Measurements from ENCODE around the gene GNAO1. TPM values are rescaled to one million over a fixed set of nuclear protein-coding genes. Genes with fewer than 3 reads are reported as not detected.

GNAO1 gene
- polyA plus RNA-seq, 1 of the 3 experiments (the other 2 are of a cell fraction), result 0.30 TPM

DNA sequence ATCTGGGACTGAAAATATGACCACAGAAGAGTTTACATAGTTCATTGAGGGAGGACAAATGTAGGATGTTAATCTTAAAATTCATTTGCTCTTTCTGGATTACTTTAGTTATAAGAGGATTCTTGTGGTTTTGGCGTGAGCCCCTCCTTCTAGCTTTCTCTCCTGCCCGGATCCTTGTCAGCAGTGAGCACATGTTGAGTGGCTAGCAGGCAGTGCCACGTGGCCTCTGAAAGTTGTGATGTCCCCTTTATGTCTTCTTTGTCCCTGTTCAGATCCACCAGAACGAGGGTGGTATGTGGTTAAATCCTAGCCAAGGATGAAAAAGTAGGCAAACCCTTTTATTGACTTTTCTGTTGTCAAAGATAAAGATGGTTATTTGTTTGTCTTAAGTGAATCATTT lies 83.8 kb downstream of the GNAO1 start (continued):
- TF ChIP-seq GATA2 (CRISPR knock-in tag; IDR thresholded peaks at IDR 0.05) (no peak), TEAD4 (IDR thresholded peaks at IDR 0.05; ENCODE audit: borderline replicate concordance, insufficient read depth) (no peak), EZH2phosphoT487 (IDR thresholded peaks at IDR 0.05; ENCODE audit: borderline replicate concordance, low read depth) (no peak), GABPA (IDR thresholded peaks at IDR 0.05; ENCODE audit: low read depth) (no peak), USF2 (IDR thresholded peaks at IDR 0.05; ENCODE audit: borderline replicate concordance, low read depth, low read length) (no peak), POLR2AphosphoS5 (IDR thresholded peaks at IDR 0.05; ENCODE audit: low read depth, low read length) (no peak)
- TF ChIP-seq, protein P1, sequence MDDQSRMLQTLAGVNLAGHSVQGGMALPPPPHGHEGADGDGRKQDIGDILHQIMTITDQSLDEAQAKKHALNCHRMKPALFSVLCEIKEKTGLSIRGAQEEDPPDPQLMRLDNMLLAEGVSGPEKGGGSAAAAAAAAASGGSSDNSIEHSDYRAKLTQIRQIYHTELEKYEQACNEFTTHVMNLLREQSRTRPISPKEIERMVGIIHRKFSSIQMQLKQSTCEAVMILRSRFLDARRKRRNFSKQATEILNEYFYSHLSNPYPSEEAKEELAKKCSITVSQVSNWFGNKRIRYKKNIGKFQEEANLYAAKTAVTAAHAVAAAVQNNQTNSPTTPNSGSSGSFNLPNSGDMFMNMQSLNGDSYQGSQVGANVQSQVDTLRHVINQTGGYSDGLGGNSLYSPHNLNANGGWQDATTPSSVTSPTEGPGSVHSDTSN (IDR thresholded peaks at IDR 0.05), result no peak

DNA sequence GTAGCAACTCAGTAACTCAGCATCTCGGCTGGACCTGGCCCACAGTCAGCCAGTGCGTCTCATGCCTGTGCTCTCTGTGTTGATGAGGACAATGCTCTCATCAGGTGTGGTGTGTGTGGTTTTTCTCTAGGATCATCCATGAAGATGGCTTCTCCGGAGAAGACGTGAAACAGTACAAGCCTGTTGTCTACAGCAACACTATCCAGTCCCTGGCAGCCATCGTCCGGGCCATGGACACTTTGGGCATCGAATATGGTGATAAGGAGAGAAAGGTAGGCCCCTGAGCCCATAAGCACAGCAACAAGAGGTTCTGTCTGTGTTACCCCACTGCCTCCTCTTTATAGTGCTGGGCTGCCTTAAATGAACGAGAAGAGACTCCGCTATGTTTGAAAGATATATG lies 84.5 kb downstream of the GNAO1 start:
- no peak for DNase-seq
- TF ChIP-seq USF2 (IDR thresholded peaks at IDR 0.05; ENCODE audit: borderline replicate concordance, low read depth, low read length), result no peak
- TF ChIP-seq, protein P2, sequence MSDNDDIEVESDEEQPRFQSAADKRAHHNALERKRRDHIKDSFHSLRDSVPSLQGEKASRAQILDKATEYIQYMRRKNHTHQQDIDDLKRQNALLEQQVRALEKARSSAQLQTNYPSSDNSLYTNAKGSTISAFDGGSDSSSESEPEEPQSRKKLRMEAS (IDR thresholded peaks at IDR 0.05; ENCODE audit: low read depth), result no peak
- TF ChIP-seq CTCF (IDR thresholded peaks at IDR 0.05), result no peak
- no peak for TF ChIP-seq GATA2 (CRISPR knock-in tag; IDR thresholded peaks at IDR 0.05)
- no peak for TF ChIP-seq NFIC (IDR thresholded peaks at IDR 0.05; ENCODE audit: borderline replicate concordance)
- no peak for TF ChIP-seq RXRA (IDR thresholded peaks at IDR 0.05; ENCODE audit: borderline replicate concordance, low read depth)
- no peak for TF ChIP-seq EZH2phosphoT487 (IDR thresholded peaks at IDR 0.05; ENCODE audit: borderline replicate concordance, low read depth)
- TF ChIP-seq RFX5 (IDR thresholded peaks at IDR 0.05; ENCODE audit: low read length), result no peak
- TF ChIP-seq, protein P3, sequence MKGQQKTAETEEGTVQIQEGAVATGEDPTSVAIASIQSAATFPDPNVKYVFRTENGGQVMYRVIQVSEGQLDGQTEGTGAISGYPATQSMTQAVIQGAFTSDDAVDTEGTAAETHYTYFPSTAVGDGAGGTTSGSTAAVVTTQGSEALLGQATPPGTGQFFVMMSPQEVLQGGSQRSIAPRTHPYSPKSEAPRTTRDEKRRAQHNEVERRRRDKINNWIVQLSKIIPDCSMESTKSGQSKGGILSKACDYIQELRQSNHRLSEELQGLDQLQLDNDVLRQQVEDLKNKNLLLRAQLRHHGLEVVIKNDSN (IDR thresholded peaks at IDR 0.05; ENCODE audit: borderline replicate concordance, low read depth), result no peak
- TF ChIP-seq, protein P1 (IDR thresholded peaks at IDR 0.05), result no peak
- TF ChIP-seq TAF1 (IDR thresholded peaks at IDR 0.05; ENCODE audit: borderline replicate concordance, low read depth, low read length), result no peak
- TF ChIP-seq YY1 (IDR thresholded peaks at IDR 0.05; ENCODE audit: low read depth), result no peak
- TF ChIP-seq POLR2AphosphoS5 (IDR thresholded peaks at IDR 0.05; ENCODE audit: low read depth, low read length), result no peak
- POLR2A ChIA-PET, result no interaction called here
- H3K4me2 ChIP-seq, result no peak overlapping the region
- H3K27me3 ChIP-seq (ENCODE audit: insufficient read depth), result no peaks in the 10 kb centered on the region
- no peak overlapping the region for H2AFZ ChIP-seq (ENCODE audit: low read depth)
- no peaks in the 10 kb centered on the region for H4K20me1 ChIP-seq (ENCODE audit: insufficient read depth)
- no peak overlapping the region for H3K27ac ChIP-seq (ENCODE audit: low read depth in 2 of 2, low read length in 1 of 2)
- WGBS (ENCODE audit: low lambda C conversion rate), result 62% methylated on average over 7 of the region's 9 CpGs
- CTCF ChIA-PET, result interaction anchor here (0.6 kb wide), 1 partner anchor 17 kb away, joined by 4 read pairs; no protein-coding TSS in a partner anchor
- no peaks in the 10 kb centered on the region for H3K9me3 ChIP-seq
- H3K4me1 ChIP-seq (ENCODE audit: control insufficient read depth in 1 of 2, insufficient read depth in 2 of 2, low read depth in 1 of 2, low read length in 1 of 2), result peaks cover 0 to 16% of the 10 kb centered on the region in 2 experiments; a peak in 1 of 4 replicates
- no peaks in the 10 kb centered on the region for H3K79me2 ChIP-seq (ENCODE audit: insufficient read depth)
- H3K9me2 ChIP-seq, result no peaks in the 10 kb centered on the region
- H3K4me3 ChIP-seq (ENCODE audit: low read depth in 2 of 2, low read length in 1 of 2), result no peak overlapping the region
- no peak overlapping the region for H3K9ac ChIP-seq
- H3K36me3 ChIP-seq (replicated peaks in 1 of 2; ENCODE audit: control insufficient read depth in 1 of 2, insufficient read depth in 2 of 2, low read length in 1 of 2), result no peaks in the 10 kb centered on the region
- H3F3A ChIP-seq (replicated peaks; ENCODE audit: insufficient read depth), result no peaks in the 10 kb centered on the region
